ENCODE results near the gene TGFBR3.

The TGFBR3 gene

DNA sequence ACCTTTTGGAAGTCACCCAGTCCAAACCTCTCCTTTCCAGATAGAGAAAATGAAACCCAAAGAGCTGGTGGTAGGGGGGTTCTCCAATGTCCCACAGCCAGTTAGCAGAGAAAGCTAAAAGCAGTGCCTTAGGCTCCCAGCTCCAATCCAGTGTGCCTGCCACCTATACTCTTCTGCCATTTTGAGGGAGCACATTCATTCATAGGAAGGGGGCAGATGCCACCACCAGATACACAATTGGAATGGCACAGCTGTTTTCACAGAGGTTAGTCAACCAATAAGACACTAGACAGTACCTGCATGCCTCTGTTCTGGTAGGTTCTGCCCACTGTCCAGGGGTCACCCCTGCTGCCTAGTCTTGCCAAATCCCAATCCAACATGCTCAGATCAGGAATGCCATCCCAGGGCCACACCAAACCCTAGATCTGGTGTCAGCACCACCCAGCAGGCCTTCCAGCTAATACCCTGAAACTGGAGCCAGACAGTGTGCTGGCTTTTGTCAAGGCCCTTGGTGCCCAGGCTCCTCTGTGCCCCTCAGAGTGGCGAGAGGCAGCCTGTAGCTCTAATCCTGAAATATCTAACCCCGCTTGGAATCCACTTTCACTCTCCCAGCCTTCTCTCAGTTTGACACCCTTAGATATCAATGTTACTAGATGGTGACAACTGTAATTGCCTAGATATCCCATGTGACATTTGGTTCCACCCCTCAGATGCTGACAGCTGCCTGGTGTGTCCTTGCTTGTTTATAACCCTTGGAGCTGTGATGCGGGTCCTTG is 178.6 kb downstream of the TGFBR3 start:
- no peak for DNase-seq

DNA sequence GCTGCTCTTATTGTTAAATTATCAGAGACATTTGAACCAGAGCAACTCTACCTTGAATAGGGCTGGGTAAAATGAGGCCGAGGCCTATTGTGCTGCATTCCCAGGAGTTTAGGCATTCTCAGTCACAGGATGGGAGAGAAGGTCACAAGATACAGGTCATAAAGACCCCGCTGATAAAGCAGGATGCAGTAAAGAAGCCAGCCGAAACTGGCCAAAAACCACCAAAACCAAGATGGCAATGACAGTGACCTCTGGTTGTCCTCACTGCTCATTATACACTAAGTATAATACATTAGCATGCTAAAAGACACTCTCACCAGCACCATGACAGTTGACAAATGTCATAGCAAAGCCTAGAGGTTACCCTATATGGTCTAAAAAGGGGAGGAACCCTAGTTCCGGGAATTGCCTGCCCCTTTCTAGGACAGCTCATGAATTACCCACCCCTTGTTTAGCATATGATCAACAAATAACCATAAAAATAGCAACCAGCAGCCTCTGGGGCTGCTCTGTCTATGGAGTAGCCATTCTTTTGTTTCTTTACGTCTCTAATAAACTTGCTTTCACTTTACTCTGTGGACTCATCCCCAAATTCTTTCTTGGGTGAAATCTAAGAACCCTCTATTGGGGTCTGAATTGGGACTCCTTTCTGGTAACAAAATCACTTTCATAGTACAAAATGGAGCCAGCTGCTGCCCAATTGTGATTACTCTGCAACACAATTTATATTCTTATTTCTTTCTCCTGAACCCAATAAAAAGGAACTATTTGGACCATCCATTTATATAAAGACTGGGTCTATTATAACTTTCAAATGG is 179.6 kb downstream of the TGFBR3 start:
- DNase-seq, result no peak

DNA sequence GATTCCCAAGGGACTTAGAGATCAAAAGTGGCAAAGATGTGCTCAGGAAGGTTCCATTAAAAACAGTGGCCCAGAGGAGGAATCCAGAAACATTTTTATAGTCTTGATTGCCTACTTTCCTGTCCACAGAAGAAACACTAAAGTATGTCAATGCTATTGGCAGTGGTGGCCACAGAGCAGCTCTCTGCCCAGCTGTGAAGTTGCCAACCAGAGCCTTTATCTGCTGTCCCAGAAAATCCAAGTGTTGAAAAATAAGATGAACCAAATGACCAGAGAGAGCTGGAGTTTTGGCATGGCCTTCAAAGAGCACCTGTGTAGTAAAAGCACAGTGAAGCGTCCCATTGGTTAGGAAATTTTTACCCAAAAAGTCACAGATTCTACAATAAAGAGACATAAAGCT is 181.2 kb downstream of the TGFBR3 start:
- no peak for DNase-seq

DNA sequence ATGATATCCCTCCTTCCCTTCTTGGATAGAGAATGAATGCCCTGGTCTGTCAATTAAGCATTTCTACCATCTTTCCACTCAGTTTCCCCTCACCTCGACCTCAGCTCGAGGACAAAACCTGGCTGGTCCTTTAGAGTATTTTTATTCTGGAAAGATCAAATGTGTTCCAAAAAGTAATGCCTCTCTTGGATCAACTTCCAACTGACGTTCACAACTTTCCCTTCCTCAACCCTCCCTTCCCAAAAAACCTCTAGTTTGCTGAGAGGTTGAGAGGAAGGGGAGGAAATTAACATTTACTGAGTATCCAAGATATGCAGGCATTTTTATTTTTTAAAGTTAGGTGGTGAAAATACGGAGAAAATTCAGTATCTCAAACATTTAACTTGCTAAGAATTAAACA is 182.9 kb downstream of the TGFBR3 start:
- no peak for DNase-seq

DNA sequence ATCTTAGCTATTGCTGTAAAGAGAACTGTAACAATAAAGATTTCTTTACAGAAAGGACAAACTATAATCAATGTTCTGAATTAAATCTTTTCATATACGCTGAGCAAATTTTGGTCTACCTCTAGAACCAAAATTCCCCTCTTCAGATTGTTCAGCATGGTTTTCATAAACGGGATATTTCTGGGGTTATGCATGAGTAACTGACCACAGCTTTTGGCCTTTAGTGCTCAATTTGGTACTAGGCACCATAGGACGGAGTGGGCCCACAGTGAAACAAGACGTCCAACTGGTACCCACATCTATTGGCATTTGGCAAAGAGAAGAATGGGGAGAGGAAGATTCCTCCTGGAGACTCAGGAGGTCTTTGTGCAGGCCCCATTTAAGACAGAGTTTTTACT is 184.5 kb downstream of the TGFBR3 start:
- DNase-seq, result no peak

DNA sequence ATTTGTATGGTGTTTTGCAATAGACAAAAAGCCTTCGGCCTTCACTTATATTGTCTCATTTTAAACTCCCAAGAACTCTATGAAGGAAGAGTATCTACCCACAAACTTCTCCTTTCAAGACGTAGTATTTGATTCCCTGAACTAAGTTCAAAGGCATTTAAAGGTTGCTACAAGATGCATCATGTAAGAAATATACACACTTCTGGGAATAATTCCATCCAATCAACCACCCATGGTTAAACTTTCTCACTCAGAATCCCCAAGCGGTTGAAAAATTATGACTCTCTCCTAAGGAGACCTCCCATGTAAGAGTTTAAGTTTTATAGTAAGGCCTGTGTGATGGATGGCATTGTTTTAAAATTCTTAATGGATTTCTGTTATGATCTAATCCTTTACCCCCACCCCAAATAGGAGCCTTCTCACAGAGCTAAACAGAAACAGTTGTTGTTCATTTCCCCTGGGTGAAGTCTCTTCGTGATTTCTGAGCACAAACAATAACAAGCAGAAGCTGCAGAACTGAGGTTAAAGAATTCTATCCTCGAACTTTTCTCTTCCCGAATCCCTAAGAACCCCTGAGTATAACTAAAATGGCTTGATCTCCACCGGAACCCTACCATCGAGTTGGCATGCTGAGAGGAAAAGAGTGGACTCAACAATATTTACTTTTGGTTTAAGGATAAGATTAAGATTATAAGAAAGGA is 185.0 kb downstream of the TGFBR3 start:
- DNase-seq, result no peak

DNA sequence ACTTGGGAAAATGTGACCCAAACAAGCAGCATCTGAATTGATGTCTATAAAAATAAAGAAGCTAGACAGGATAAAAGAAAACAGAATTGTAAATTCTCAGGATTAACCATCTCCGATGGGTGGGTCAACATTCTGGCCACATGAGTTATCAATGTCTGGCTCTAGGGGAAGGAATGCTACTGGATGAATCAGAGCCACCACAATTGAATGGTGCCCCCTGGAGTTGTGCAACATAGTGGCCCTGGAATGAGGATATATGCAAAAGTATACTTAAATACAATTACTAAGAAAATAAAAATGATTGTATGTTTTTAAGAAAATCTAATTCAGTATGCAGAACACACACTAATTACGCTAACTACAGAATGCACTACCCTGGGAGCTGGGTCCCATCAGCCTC is 185.6 kb downstream of the TGFBR3 start:
- no peak for DNase-seq

DNA sequence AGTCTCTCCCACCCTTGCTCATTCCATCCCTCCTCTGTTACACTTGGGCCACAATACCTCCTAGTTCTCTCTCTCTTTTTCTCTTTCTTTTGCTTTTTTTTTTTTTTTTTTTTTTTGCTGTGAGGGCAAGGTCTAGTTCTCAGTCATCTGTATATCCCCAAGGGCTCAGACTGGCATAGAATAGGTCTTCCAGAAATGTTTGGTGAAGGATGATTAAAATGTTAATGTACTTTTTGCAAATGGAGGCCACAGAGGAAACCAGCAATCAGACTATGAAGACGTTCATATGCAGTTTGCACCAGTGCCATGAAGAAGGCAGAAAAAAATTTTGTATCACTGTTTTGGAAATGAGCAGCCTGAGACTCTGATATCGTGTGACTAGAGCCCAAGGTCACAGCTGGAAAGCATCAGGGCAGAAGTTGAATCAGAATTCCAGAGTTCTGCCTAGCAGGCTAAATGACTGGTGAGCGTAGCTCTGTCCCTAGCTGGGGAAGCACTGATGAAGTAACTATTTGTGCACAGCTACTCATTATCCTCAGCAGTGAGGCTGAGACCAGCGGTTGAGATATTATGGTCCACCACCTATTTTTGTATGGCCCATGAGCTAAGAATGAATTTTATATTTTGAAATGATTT is 186.5 kb downstream of the TGFBR3 start:
- no peak for DNase-seq

DNA sequence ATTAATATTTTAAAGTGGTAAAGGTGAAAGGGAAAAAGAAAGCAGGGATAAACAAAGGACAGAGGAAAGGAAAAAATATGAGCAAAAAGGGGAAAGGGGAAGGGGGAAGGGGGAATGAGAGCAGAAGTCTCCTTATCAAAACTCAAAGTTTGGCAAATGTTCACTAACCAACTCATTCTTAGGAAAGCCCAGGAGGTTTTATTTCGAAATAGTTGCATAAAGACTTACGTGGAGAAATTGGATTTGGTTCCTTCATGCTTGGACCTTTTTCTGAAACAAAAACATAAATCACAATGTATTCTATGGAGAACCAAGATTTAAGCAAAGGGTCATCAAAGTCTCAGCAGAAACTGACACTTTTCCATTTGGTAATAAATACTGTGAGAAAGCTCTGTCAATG is 188.1 kb downstream of the TGFBR3 start:
- no peak for DNase-seq

DNA sequence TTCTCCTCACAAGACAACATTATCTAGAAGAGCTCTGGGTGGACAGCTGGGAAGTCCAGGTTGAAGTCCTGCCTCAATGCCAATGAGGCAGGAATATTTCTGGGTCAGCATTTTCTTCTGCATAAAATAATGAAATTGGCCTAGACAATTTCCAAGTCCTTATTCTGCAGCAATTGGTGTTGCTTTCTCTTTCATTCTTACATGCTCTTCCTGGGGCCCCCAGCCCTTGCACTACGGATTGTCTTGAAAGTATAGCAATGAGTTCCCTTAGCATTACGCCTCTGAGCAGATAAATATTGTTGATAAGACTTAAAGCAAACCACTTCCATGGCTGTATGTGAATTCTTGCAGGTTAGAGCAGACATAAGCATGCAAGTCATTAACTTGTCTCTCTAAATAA is 188.5 kb downstream of the TGFBR3 start:
- peak; percentile 24 for DNase-seq

DNA sequence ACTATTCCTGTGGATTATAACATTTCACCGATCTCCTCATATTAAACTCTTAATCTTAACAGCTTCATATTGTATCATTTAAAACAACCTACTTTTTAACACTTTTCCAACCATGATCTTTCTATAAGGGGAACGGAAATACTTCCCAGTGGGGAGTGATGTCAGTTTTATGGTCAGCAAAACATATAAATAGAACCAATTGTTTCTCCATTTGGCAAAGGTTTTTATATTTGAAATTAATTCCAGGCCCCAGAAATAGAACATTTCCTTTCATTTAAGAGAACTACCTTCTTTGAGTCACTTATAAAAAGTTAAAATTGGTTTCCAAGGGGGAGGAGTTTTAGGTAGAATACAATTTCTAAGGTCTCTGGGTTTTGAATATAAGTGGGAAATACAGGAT is 189.6 kb downstream of the TGFBR3 start:
- no peak for DNase-seq

DNA sequence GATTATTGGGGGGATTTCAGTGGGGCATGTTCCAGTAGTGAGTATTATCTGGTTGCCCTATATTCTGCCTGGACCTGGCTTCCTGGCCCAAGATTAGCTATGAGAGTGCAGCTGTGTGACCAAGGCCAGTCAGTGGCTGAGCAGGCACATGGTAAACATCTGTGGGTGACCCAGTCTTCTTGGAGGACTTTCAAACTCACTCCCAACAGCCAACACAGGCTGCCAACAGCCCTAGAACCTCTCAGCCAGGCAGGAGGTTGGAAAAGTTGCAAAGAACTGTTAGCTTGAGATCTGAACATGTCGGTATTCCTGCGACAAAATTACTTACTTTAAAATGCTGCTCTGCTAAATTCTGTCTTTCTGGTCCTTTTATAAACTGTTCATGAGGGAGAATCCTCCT is 192.4 kb downstream of the TGFBR3 start:
- no peak for DNase-seq

DNA sequence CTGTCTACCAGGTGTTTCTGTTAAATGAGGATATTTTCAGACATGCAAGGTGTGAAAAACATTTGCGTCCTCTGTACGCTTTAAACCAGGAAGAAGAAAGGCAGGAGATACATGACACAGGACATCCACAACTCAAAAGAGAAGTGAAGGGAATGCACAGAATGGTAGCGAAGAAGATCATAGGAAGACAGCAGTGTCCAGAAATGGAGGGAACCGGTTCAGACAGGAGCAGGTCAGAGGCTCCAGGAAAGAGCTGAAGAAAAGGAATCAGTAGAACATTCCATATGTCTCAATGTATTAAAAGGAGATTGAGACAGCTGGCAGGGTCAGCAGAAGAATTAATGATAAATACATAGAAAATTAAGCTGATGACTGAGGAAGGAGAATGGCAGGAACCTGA is 194.4 kb downstream of the TGFBR3 start:
- DNase-seq, result no peak

DNA sequence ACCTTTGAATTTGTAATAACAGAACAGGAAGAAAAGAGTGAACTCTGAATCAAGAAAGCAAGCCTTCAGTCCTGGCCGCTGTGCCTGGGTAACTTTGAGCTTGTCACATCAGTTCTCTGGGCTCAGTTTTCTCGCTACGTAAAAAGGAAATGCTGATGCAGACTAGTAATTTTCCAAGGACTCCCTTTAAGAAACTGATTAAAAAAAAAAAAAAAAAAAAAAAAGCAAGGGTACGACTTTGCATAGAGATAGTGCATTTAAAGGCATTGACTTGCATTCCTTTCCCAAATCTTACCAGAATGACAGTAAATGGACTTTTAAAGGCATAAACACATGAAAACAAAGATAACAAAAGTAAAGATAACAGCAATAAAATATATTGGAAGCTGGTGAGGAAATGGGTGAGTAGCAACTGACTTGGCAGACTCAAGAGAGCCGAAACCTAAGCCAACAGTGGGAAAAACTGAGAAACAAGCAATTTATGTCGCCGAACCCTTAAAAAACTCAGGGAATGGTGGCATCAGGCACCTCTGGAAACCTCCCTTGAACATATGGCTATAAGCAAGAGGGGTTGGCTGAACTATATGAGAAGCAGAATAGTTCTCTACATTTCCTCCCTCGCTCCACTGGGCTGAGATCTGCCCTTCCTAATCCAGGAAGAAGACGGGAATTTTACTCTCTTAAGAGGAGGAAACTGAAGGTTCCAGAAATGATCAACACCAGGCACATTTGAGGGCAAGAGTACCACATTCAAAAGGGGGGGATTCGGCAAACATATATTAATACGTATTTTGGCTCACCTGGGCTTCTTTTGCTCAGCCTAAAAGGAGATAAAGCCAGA is 196.1 kb downstream of the TGFBR3 start:
- no peak for DNase-seq

DNA sequence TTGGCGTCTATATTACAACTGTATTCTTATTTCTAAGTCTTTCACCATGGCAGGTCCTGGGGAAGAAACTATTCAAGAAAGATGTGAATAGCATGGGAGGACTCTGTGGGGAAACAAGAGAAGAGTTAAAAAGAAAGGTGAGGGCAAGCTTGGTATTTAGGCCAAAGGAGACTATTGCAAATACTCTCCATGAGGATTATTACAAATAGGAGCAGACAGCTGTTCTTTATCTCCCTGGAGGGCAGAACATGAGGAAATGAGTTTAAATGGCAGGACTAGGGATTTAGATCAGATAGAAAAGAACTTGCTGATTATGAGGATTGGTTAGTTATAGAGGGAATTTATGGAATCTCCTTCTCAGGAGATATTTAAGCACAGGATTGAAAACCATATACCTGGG is 198.5 kb downstream of the TGFBR3 start:
- DNase-seq, result no peak

DNA sequence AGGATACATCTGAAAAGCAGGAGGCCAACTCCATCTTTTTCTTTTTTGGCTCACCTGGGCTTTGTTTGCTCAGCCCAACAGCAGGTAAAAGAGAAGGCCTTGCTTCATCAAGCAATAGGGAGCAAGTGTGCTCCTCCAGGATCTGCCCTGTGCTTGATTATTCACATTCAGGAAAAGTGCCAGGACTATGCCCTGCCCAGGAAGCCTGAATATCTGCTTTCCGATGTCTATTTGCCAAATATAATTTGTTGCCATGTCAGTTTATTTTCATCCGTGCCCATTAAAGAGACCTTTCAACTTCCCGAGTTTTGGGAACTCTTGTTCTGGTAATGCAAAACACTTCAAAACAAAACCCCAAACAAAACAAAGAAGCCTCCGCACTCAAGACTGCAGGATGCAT is 200.0 kb downstream of the TGFBR3 start:
- DNase-seq, result no peak

DNA sequence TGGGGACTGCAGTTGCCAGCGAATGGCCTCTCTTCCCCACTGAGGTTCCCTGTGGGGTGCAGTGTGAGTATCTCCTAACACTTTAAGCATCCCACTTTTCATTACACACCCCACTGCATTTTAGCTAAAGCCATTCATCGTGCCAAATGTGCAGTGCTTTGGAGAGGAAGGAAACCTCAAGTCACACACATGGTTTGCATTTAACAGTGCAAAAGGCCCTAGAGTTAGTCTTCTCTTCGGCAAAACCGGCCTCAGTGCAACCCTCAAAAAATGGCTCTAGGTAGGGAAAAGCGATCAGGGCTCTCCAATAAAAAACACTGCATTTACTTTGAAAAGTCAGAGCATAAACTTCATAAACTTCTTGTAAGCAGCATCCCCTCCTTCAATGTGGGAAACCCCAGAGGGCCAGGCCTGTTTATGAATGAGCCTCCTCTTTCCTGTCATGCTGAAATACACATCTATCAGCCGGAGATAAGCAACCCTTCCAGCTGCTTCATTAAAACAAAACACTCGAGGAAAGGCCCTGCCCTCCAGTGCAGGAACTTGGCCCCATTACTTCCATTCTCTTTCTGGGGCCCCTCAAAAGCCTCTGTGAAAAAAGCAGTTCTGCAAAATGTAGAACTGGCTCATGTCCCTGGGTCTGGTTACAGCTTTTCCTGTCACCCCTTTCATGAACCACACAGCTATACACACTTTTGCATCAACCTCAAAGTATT is 201.3 kb downstream of the TGFBR3 start:
- no peak for DNase-seq

DNA sequence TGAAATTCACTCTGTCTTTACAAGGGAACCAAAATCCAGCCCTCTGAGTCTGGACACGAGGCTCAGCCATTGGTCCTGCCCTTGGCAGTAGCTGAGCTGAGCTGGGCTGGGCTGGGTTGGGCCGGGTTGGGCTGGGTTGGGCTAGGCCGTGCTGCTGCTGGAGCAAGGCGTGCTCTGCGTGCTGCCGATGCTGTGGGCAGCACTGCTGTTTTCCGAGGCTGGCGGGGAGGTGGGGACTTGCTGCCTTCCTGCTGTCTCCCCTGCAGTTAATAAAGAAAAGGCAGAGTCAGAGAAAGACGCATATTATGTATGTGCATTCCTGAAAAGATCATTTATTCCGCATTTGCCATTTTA is 202.4 kb downstream of the TGFBR3 start:
- DNase-seq, result no peak

DNA sequence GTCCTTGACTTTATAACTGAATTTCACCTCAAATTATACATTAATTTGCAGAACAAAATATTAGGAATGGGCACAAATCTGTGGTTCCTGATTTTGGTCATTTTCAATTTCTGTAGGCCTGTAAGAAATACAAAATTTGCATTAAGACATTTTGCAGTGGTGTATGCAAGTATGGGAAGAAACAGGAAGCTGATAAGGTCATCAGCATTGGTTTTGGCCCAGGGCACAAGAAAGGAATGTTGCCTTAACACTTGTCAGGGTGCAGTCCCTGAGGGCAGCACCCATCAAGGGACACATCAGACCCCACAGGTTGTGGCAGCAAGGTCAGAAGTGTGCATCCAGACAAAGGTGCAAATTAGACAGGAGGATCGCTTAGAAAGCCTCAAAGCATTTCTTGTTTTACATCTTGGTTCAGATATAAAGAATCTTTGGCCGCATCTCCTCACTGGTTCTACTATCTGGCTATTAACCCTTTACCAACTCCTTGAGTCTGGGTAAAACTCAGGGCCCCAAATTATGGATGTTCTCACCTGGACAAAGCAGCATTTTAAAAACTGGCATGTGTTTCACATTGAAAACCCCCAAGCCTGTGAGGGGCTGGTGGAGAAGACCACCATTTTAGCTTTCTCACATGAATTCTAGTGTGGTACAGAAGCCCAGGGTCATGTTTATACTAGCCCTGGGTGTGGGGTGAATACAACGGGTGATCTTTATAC is 202.9 kb downstream of the TGFBR3 start:
- DNase-seq, result no peak

DNA sequence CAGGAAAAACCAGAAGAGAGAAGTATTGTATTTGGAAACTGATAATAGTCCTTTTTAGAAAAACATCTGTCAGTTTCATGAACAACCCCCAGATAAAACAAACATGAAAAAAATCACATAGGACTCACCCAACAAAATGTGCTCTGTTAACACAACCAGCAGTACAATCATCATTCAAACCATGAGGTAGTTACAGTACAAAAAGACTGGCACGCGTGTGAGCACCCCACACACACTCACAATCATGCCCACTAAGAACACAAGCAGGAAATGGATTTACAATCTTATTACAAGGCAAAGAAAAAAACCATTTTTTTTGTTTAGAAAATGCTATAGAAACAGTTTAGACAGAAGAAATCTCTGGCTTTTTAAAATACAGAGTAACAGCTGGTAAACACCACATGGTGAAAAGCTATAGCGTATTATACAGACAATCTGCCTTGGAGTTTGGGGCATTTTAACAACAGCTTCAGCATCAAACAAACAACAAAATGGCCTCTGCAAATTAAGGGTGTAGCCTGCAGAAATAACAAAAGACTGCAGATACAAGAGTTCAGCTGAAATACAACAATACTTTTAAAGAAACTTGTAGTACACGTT is 205.3 kb downstream of the TGFBR3 start:
- no peak for DNase-seq

DNA sequence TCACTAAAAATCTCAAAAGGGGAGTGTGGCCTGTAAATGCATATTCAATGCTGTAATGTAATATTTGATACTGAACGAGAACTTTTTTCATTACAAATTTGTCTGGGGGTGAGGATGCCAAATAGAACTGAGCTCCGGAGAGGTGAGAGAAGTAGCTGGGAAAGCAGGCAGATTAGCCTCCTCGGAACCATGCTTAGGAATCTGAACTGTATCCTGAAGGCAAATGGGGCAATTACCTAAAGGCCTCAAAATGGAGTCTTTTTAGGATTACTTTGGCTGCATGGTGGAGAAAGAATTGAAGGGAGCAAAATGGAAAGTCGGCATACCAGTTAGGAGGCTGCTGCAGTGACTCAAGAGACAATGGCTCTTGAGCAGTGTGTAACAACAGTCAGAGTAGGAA is 206.5 kb downstream of the TGFBR3 start:
- DNase-seq, result no peak
